Measurements from ENCODE around the gene FCHSD2.

DNA sequence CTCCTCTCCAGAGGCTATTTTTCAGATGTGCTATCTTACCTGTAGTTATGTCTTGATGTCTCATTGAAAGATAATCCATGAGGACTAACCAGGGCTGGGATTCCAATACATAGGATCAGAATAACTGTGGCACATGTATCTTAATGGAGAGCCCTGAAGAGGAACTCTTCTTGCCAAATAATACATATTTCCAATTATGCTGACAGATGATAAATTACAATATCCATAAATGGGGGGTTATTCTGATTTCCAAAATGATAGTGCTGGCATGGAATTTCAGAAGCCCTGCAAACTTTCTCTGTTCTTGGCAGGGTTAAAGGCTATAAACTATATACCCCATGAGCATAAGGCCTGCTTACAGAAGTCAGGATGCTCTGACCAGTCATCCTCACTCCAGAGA, 173.7 kb downstream of the FCHSD2 start:
- TF ChIP-seq CTCF (IDR thresholded peaks at IDR 0.05): no peak
- no peak for TF ChIP-seq EP300 (IDR thresholded peaks at IDR 0.05)
- TF ChIP-seq POLR2AphosphoS5 (IDR thresholded peaks at IDR 0.05): no peak
- TF ChIP-seq POLR2A (IDR thresholded peaks at IDR 0.05; ENCODE audit: low read depth): no peak
